HG03060 (cell line): ENCODE results near the gene DNAH8.
"Not testable (repeated sequence)": the region's sequence is repeated elsewhere in the genome, so short reads cannot be mapped to it uniquely, and the experiment has no call there.

Source experiments
- ATAC-seq: cut with Tn5 transposase; IDR thresholded peaks from one replicate; pipeline ENCODE4 v1.9.1; 2021; ENCODE audit warnings: low read depth, moderate number of reproducible peaks; ENCODE audit not compliant: unreplicated experiment

DNAH8 gene

DNA sequence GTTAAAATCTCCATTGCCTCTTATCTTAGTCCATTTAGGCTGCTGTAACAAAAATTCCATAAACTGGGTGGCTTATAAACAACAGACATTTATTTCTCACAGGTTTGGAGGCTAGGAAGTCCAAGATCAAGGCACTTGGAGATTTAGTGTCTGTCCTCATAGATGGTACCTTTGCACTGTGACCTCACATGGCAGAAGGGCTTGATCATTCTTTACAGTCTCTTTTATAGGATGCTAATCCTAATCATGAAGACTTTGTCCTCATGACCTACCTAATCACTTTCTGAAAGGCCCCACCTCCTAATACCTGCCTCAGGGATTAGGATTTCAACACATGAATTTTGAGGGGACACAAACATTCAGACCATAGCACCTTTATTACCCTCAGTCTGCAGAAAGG lies 18.8 kb upstream of the DNAH8 start:
- ATAC-seq: no peak

DNA sequence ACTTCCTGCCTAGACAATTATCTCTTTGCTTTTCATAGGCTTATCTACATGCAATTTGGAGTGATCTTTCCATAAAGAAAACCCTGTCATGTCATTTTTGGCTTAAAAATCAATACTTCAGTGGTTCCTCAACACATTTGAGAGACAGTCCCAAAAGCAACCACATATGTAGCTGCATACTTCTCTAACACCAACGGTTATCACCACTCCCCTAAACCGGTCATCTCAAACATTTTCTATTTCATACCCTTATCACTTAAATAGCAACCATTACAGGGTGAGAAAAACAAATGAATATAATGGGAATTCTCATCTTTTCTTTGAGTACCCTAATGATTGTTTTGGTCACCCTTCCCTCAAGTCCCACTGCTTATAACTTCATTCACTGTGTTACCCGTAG lies 17.3 kb upstream of the DNAH8 start:
- no peak for ATAC-seq

GRCh38 chr6:38699702-38700101 lies 15.4 kb upstream of the DNAH8 start:
- not testable (repeated sequence) for ATAC-seq

DNA sequence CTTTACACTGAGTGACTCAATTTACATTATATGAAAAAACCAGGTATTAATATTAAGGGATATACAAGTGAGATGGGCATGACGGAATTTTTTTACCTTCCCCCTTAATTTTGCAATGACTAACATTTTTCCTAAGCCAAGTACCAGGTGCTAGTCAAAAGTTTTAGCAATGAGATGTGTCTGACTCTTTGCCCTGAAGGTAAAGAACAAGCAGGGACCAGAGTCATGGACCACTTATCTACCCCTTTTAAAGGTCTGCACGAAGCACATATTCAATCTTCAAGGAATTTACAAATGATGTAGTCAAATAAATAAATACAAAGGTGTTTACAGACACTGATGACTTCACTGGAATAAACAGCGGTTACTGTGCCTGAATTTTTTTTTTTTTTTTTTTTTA lies 13.6 kb upstream of the DNAH8 start:
- no peak for ATAC-seq

DNA sequence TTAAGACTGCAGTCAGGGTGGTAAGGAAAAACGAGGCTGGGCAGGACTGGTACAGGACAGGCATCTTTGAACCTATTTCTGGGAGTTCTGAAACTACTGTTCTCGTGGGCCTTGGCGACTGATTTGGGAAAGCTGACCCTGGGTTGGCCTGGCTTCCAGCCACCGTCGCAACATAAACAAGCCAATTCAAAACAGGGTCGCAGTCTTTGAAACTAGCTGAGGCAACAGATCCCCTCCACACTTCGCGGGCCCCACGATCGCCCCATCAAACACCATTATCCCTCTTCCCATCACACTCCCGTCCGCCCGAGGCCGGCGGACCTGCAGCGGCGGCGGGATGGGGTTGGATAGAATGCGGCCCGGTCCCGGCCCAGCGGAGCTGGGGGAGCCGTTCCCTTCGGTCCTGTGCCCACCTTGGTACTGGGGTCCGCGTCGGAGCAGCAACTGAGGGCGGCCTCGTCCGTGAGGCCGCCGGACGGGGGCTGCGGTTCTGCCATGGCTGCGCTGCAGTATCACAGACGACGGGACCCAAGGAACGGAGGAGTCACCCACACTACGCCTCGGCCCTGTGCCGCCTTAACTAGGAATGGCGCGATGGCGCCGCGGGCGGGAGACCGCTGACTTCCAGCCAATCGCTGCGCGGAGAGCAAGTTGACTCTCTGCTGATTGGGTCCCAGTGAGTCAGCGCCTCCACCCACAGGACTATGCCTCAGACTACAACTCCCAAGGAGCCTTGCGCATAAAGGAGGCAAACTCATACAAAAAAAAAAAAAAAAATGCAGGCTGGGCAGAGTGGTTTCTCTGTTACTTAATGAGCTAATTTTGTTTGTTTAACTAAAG lies 12.3 kb upstream of the DNAH8 start, which contains the start of gene GLO1:
Gene GLO1 (minus strand): TSS at position 588 of the 840 bp plus-strand sequence. CDS start 91 bp downstream, at position 497.
- peak; percentile 98 for ATAC-seq

DNA sequence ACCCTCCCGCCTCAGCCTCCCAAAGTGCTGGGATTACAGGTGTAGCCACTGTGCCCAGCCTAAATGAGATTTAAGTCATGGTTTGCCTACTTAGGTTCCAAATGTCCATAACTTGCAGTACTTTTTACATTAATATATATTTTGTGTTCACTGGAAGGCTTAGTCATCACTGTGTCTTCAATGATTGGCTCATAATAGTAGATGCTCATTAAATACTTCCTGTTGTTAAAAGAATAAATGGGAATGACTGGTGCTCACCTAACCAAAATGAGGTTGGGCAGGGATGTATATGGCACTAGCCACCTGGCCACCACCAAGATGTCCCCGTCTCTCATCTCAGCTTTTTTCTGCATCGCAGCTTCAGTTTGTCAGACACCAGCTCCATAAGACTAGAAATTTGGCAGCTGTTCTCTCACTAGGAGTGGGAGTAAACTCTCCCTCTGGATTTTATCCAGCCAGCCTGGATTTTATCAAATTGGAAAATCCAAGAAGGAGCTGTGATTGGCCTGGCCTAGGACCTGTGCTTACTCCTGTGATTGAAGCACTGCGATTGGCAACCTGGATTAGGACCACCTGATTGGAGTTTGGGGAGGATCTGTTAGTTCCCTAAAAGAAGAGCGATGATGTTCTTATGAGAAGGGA lies 11.0 kb upstream of the DNAH8 start:
- ATAC-seq: no peak

- no peak for ATAC-seq
Observed at GRCh38 chr6:38705924-38706323, 9.2 kb upstream of the DNAH8 start.

DNA sequence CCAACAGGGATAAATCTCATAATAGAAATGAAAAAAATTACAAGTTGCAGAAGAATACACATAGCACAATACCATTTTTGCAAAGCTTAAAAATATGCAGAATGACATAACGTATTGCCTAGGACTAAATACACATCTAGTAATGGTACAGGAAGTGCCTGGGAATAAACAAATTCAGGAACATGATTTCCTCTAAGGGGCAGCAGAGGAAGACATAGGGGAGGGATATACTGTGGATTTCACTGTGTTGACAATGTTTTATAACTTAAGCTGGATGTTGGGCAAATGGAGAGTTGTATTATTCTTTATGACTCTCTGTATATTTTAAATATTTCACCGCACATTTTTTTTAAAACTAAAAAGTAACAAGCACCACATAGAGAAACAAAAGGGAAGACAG lies 6.6 kb upstream of the DNAH8 start:
- no peak for ATAC-seq

- ATAC-seq: no peak
Observed at GRCh38 chr6:38713812-38714211, 1.3 kb upstream of the DNAH8 start.

DNA sequence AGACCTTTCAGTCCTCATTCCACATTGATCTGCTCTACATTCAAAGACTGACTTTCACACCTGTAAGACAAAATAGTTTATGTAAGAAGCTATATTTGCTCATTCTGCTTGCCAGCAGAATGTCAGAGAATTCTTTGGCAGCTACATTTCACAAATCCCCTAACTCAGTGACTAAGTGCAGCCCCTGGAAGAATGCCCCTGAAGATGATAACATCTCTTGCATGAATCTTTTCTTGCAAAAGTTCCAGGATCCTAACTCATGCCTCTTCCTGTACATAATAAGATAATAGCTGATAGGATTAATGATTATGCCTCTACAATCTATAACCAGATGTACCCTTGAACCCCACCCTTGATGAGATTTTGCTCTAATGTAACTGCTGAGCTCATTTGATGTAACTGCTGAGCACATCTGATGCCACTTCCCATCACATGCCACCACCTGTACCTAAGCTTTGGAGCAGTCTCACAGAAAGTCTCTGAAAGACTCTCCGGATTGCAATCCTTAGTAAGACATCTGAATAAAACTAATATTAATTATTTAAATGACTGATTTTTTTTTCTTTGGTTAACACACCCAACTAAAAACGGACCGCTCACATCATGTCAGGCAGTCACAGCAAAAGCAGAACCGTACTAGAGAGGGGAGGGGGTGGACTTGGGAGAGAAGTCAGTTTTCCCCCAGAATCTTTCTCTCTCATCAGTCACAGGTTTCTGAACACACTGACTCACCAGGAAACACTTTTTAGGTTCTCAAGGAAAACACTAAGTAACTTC lies 684 bp upstream of the DNAH8 start:
- ATAC-seq: no peak

DNA sequence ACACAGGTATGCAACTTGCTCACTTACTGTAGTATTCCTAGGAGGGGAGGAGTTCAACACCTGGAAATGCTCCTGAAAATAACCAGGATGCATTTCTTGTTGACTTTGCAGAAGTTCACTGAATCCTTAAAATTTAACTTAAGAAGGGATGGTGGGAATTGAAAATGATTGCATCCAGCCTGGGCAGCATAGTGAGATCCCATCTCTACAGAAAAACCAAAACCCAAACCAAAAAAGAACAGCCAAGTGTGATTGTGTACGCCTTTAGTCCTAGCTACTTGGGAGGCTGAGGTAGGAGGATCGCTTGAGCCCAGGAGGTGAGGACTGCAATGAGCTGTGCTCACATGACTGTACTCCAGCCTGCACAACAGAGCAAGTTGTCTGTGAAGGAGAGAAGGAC lies 1.7 kb downstream of the DNAH8 start:
- no peak for ATAC-seq

GRCh38 chr6:38719358-38719757 lies 4.2 kb downstream of the DNAH8 start:
- no peak for ATAC-seq

- ATAC-seq: no peak
Observed at GRCh38 chr6:38720295-38720694, 5.2 kb downstream of the DNAH8 start.

GRCh38 chr6:38722038-38722437 lies 6.9 kb downstream of the DNAH8 start:
- ATAC-seq: no peak

DNA sequence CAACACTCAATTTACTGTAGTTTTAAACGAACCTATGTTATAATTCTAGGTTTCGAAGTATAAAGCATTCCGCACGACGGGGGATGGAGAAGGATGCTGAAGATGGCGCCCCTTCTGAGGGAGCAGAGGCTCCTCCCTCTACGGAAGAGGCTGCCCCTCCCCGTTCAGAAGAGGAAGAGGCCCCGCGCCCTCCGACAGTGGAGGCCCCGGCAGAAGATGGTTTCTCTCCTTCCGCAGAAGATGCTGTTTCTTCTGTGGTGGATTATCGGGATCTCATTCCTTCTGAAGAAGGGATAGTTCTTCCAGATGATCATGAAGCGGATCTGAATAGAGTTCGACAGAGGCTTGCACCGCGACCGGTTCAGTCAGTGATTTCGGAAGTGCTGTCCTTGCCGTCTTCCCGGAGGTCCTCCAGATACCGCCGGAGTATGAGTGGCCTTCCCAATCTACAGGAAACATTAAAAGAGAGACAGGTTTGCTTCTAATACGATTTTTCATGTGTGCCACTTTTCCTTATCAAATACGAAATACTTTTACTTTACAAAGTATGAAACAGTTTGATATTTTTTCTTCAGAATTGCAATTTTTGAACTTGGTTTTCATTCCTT lies 7.7 kb downstream of the DNAH8 start:
- ATAC-seq: no peak

- ATAC-seq: no peak
Observed at GRCh38 chr6:38723783-38724182, 8.7 kb downstream of the DNAH8 start.

DNA sequence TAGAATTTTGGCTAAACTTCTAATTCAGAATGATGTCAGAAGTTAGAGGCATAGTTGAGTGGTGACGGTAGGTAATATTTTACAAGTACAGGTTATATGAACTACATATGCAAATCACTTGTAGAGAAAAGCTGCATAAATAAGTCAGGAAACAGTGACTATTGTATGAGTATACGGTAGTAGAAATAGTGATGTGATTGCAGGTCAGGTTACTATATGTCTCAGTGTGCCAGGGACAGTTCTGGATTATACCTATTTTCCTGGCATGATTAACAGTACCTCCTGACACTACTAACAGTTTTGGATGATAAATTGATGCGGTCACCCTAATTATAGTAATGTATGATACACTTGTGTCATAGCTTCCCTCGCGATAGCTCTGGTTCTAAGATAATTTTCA lies 9.2 kb downstream of the DNAH8 start:
- no peak for ATAC-seq

- no peak for ATAC-seq
Observed at GRCh38 chr6:38725414-38726183, 10.5 kb downstream of the DNAH8 start.

- ATAC-seq: no peak
Observed at GRCh38 chr6:38728203-38728602, 13.1 kb downstream of the DNAH8 start.
